Endothelial cell of umbilical vein (primary cell): Measurements from ENCODE around the gene MRPS5.

ENCODE experiments used
- POLR2AphosphoS5 ChIP-seq: IDR thresholded peaks from 2 replicates; pipeline ENCODE4 v1.6.1; 2012; ENCODE audit warnings: low read depth, mild to moderate bottlenecking, control low read depth, low read length, moderate library complexity; ENCODE audit not compliant: insufficient read depth
- TF ChIP-seq, protein P1 (sequence below), 2 donors: IDR thresholded peaks; 1 replicate in 1 of 2; 2 replicates in 1 of 2; pipeline ENCODE4 v1.5.1; 2011; ENCODE audit warnings: low read length in 2 of 2, mild to moderate bottlenecking in 2 of 2, moderate library complexity in 2 of 2, control low read depth in 1 of 2, inconsistent platforms in 1 of 2, low read depth in 1 of 2; ENCODE audit not compliant: insufficient read depth in 1 of 2; ENCODE audit errors: extremely low read depth in 1 of 2

- TF ChIP-seq, protein P1, sequence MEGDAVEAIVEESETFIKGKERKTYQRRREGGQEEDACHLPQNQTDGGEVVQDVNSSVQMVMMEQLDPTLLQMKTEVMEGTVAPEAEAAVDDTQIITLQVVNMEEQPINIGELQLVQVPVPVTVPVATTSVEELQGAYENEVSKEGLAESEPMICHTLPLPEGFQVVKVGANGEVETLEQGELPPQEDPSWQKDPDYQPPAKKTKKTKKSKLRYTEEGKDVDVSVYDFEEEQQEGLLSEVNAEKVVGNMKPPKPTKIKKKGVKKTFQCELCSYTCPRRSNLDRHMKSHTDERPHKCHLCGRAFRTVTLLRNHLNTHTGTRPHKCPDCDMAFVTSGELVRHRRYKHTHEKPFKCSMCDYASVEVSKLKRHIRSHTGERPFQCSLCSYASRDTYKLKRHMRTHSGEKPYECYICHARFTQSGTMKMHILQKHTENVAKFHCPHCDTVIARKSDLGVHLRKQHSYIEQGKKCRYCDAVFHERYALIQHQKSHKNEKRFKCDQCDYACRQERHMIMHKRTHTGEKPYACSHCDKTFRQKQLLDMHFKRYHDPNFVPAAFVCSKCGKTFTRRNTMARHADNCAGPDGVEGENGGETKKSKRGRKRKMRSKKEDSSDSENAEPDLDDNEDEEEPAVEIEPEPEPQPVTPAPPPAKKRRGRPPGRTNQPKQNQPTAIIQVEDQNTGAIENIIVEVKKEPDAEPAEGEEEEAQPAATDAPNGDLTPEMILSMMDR (IDR thresholded peaks at IDR 0.05; ENCODE audit: extremely low read depth in 1 of 2, insufficient read depth in 1 of 2, low read depth in 1 of 2, low read length in 2 of 2) = no peak
- TF ChIP-seq POLR2AphosphoS5 = no peak
These were observed 71.0 kb downstream of the MRPS5 start for GRCh38 chr2:95050385-95051300.
